ENCODE data around the gene CPNE7.

GRCh38 chr16:89596957-89597649 is 21.5 kb downstream of the CPNE7 start:
- TF ChIP-seq EZH2phosphoT487 (conservative IDR thresholded peaks at IDR 0.05; ENCODE audit: low read length): no peak
- TF ChIP-seq, protein P1, sequence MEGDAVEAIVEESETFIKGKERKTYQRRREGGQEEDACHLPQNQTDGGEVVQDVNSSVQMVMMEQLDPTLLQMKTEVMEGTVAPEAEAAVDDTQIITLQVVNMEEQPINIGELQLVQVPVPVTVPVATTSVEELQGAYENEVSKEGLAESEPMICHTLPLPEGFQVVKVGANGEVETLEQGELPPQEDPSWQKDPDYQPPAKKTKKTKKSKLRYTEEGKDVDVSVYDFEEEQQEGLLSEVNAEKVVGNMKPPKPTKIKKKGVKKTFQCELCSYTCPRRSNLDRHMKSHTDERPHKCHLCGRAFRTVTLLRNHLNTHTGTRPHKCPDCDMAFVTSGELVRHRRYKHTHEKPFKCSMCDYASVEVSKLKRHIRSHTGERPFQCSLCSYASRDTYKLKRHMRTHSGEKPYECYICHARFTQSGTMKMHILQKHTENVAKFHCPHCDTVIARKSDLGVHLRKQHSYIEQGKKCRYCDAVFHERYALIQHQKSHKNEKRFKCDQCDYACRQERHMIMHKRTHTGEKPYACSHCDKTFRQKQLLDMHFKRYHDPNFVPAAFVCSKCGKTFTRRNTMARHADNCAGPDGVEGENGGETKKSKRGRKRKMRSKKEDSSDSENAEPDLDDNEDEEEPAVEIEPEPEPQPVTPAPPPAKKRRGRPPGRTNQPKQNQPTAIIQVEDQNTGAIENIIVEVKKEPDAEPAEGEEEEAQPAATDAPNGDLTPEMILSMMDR (IDR thresholded peaks at IDR 0.05; ENCODE audit: insufficient read depth, low read length, poor library complexity, severe bottlenecking): no peak

Data from SU-DHL-6 (cell line).